GM23338 (cell line): ENCODE results near the gene PTS.

Experiments
- CREB1 ChIP-seq: fragments of 250-450 bp; sonication (Bioruptor Pico); IDR thresholded peaks from 2 replicates; pipeline ENCODE4 v1.5.0; 2020; ENCODE audit warnings: low read depth, mild to moderate bottlenecking, moderate library complexity
- ETS1 ChIP-seq: IDR thresholded peaks from 2 replicates; pipeline ENCODE4 v1.6.1; 2016; ENCODE audit warnings: antibody characterized with exemption
- EZH2 ChIP-seq: fragments of 200-600 bp; sonication (generic); IDR thresholded peaks from one replicate; pipeline ENCODE4 v1.8.0; 2017; ENCODE audit warnings: antibody characterized with exemption, mild to moderate bottlenecking, low read depth; ENCODE audit not compliant: unreplicated experiment
- EZH2phosphoT487 ChIP-seq: fragments of 200-600 bp; sonication (generic); IDR thresholded peaks from one replicate; pipeline ENCODE4 v1.8.1; 2018; ENCODE audit warnings: antibody characterized with exemption; ENCODE audit not compliant: unreplicated experiment
- JUNB ChIP-seq: IDR thresholded peaks from one replicate; pipeline ENCODE4 v1.6.1; 2016; ENCODE audit warnings: antibody characterized with exemption; ENCODE audit not compliant: unreplicated experiment
- POLR2AphosphoS5 ChIP-seq: IDR thresholded peaks from 2 replicates; pipeline ENCODE4 v1.6.1; 2016; ENCODE audit warnings: antibody characterized with exemption, low read depth
- STAT1 ChIP-seq: IDR thresholded peaks from one replicate; pipeline ENCODE4 v1.6.1; 2016; ENCODE audit warnings: antibody characterized with exemption; ENCODE audit not compliant: unreplicated experiment
- ZNF114 ChIP-seq: fragments of 250-450 bp; sonication (Bioruptor Pico); IDR thresholded peaks from 2 replicates; pipeline ENCODE4 v1.5.0; 2020; ENCODE audit warnings: mild to moderate bottlenecking, moderate library complexity
- TF ChIP-seq, protein P1 (sequence below), 2 experiments: fragments of 200-600 bp in 1 of 2; sonication (generic) in 1 of 2; conservative IDR thresholded peaks; 2 replicates each; pipeline versions ENCODE4 v1.5.1 to v1.6.1; 2016 to 2017; ENCODE audit warnings: antibody characterized with exemption in 2 of 2, low read depth in 2 of 2, mild to moderate bottlenecking in 2 of 2, moderate library complexity in 1 of 2
- TF ChIP-seq, protein P2 (sequence below): IDR thresholded peaks from one replicate; pipeline ENCODE4 v1.6.1; 2018; ENCODE audit warnings: antibody characterized with exemption; ENCODE audit not compliant: unreplicated experiment

GRCh38 chr11:112206071-112206470 is 20.2 kb upstream of the PTS start:
- TF ChIP-seq, protein P1, sequence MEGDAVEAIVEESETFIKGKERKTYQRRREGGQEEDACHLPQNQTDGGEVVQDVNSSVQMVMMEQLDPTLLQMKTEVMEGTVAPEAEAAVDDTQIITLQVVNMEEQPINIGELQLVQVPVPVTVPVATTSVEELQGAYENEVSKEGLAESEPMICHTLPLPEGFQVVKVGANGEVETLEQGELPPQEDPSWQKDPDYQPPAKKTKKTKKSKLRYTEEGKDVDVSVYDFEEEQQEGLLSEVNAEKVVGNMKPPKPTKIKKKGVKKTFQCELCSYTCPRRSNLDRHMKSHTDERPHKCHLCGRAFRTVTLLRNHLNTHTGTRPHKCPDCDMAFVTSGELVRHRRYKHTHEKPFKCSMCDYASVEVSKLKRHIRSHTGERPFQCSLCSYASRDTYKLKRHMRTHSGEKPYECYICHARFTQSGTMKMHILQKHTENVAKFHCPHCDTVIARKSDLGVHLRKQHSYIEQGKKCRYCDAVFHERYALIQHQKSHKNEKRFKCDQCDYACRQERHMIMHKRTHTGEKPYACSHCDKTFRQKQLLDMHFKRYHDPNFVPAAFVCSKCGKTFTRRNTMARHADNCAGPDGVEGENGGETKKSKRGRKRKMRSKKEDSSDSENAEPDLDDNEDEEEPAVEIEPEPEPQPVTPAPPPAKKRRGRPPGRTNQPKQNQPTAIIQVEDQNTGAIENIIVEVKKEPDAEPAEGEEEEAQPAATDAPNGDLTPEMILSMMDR (conservative IDR thresholded peaks at IDR 0.05; ENCODE audit: low read depth in 2 of 2), result no peak
- TF ChIP-seq EZH2 (no peak), POLR2AphosphoS5 (no peak), JUNB (no peak), CREB1 (CRISPR knock-in tag) (no peak), EZH2phosphoT487 (no peak), ETS1 (no peak), STAT1 (no peak), ZNF114 (CRISPR knock-in tag) (no peak)
- TF ChIP-seq, protein P2, sequence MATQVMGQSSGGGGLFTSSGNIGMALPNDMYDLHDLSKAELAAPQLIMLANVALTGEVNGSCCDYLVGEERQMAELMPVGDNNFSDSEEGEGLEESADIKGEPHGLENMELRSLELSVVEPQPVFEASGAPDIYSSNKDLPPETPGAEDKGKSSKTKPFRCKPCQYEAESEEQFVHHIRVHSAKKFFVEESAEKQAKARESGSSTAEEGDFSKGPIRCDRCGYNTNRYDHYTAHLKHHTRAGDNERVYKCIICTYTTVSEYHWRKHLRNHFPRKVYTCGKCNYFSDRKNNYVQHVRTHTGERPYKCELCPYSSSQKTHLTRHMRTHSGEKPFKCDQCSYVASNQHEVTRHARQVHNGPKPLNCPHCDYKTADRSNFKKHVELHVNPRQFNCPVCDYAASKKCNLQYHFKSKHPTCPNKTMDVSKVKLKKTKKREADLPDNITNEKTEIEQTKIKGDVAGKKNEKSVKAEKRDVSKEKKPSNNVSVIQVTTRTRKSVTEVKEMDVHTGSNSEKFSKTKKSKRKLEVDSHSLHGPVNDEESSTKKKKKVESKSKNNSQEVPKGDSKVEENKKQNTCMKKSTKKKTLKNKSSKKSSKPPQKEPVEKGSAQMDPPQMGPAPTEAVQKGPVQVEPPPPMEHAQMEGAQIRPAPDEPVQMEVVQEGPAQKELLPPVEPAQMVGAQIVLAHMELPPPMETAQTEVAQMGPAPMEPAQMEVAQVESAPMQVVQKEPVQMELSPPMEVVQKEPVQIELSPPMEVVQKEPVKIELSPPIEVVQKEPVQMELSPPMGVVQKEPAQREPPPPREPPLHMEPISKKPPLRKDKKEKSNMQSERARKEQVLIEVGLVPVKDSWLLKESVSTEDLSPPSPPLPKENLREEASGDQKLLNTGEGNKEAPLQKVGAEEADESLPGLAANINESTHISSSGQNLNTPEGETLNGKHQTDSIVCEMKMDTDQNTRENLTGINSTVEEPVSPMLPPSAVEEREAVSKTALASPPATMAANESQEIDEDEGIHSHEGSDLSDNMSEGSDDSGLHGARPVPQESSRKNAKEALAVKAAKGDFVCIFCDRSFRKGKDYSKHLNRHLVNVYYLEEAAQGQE, result no peak
